Activated CD8-positive, alpha-beta memory T cell treated with anti-CD3 and anti-CD28 coated beads, Interleukin-2, amount 50 U/mL, for 48 hours (primary cell): ENCODE results near the gene FAM43B.
"Not testable (repeated sequence)": the region's sequence is repeated elsewhere in the genome, so short reads cannot be mapped to it uniquely, and the experiment has no call there.

Experiments
- DNase-seq: peaks from one replicate; pipeline ENCODE4 v3.0.0-alpha.2; 2020

FAM43B gene

GRCh38 chr1:20551945-20552727, at the start of gene FAM43B:
TSS of gene FAM43B (plus strand) at chr1:20552573. CDS start at chr1:20552974, 401 bp downstream.
- no peak for DNase-seq

GRCh38 chr1:20505488-20505887, 46.9 kb upstream of the FAM43B start:
- no peak for DNase-seq

GRCh38 chr1:20507248-20507563, 45.2 kb upstream of the FAM43B start:
- no peak for DNase-seq

- peak; percentile 98 for DNase-seq
These were observed 44.6 kb upstream of the FAM43B start, which contains the start of gene MUL1 for GRCh38 chr1:20507564-20508410. TSS of gene MUL1 (minus strand) at chr1:20508151. CDS start at chr1:20508024, 127 bp downstream.

- no peak for DNase-seq
These were observed 44.0 kb upstream of the FAM43B start for GRCh38 chr1:20508411-20508771.

GRCh38 chr1:20511518-20512428, 40.6 kb upstream of the FAM43B start:
- DNase-seq, result no peak

- not testable (repeated sequence) for DNase-seq
These were observed 32.6 kb upstream of the FAM43B start for GRCh38 chr1:20519609-20520262.

- DNase-seq, result peak; percentile 77
These were observed 30.2 kb upstream of the FAM43B start for GRCh38 chr1:20521960-20522861.

GRCh38 chr1:20526267-20526666, 26.1 kb upstream of the FAM43B start:
- DNase-seq, result no peak

- no peak for DNase-seq
These were observed 24.2 kb upstream of the FAM43B start for GRCh38 chr1:20528221-20528620.

GRCh38 chr1:20530306-20530705, 22.1 kb upstream of the FAM43B start:
- no peak for DNase-seq

- no peak for DNase-seq
These were observed 21.5 kb upstream of the FAM43B start for GRCh38 chr1:20530901-20531300.

GRCh38 chr1:20533635-20534034, 18.7 kb upstream of the FAM43B start:
- no peak for DNase-seq

GRCh38 chr1:20534659-20535417, 17.5 kb upstream of the FAM43B start:
- DNase-seq, result no peak

- no peak for DNase-seq
These were observed 14.1 kb upstream of the FAM43B start for GRCh38 chr1:20538227-20538626.

- DNase-seq, result no peak
These were observed 13.4 kb upstream of the FAM43B start for GRCh38 chr1:20538760-20539551.

GRCh38 chr1:20540281-20540680, 12.1 kb upstream of the FAM43B start:
- DNase-seq, result no peak

GRCh38 chr1:20546637-20547036, 5.7 kb upstream of the FAM43B start:
- no peak for DNase-seq

- no peak for DNase-seq
These were observed 1.2 kb upstream of the FAM43B start for GRCh38 chr1:20551161-20551560.
